Endometrium (tissue), 2 donors: ENCODE data around the gene KIF9.
"Not testable (repeated sequence)": the region's sequence is repeated elsewhere in the genome, so short reads cannot be mapped to it uniquely, and the experiment has no call there.

ENCODE experiments used
- FAIRE-seq: peaks from 2 replicates; lab custom pipeline; 2012; peaks lifted over from hg19 to GRCh38; lab: Jason Lieb, UNC
- donor health status: control.
- donor health status: control.

The KIF9 gene

GRCh38 chr3:47282424-47283192, at the start of gene KIF9, which contains the start of gene KLHL18:
TSS of gene KIF9 (minus strand) at chr3:47282799. CDS start at chr3:47277374, 5,425 bp downstream.
TSS of gene KLHL18 (plus strand) at chr3:47282944. CDS start at chr3:47282966, 22 bp downstream.
- peak; percentile 18 for FAIRE-seq

- peak; percentile 77 for FAIRE-seq
These were observed 41.8 kb upstream of the KIF9 start for GRCh38 chr3:47324278-47324865.

GRCh38 chr3:47323431-47324277, 41.1 kb upstream of the KIF9 start:
- no peak for FAIRE-seq

- no peak for FAIRE-seq
These were observed 37.4 kb upstream of the KIF9 start for GRCh38 chr3:47319956-47320355.

GRCh38 chr3:47318916-47319315, 36.3 kb upstream of the KIF9 start:
- FAIRE-seq: no peak

- not testable (repeated sequence) for FAIRE-seq
These were observed 33.6 kb upstream of the KIF9 start for GRCh38 chr3:47316151-47316550.

GRCh38 chr3:47315069-47315647, 32.6 kb upstream of the KIF9 start:
- no peak for FAIRE-seq

- FAIRE-seq: no peak
These were observed 31.6 kb upstream of the KIF9 start for GRCh38 chr3:47314056-47314764.

- FAIRE-seq: no peak
These were observed 30.9 kb upstream of the KIF9 start for GRCh38 chr3:47313341-47314055.

- no peak for FAIRE-seq
These were observed 27.8 kb upstream of the KIF9 start for GRCh38 chr3:47310391-47310790.

GRCh38 chr3:47309231-47309630, 26.6 kb upstream of the KIF9 start:
- FAIRE-seq: not testable (repeated sequence)

GRCh38 chr3:47306022-47306421, 23.4 kb upstream of the KIF9 start:
- no peak for FAIRE-seq

GRCh38 chr3:47301456-47301855, 18.9 kb upstream of the KIF9 start:
- FAIRE-seq: no peak

GRCh38 chr3:47299381-47300318, 17.1 kb upstream of the KIF9 start:
- no peak for FAIRE-seq

- FAIRE-seq: no peak
These were observed 15.8 kb upstream of the KIF9 start for GRCh38 chr3:47298439-47298838.

GRCh38 chr3:47296562-47297302, 14.1 kb upstream of the KIF9 start:
- FAIRE-seq: no peak

- FAIRE-seq: no peak
These were observed 13.4 kb upstream of the KIF9 start for GRCh38 chr3:47295976-47296375.

GRCh38 chr3:47295322-47295721, 12.7 kb upstream of the KIF9 start:
- no peak for FAIRE-seq

- FAIRE-seq: no peak
These were observed 11.8 kb upstream of the KIF9 start for GRCh38 chr3:47294392-47294791.
